ENCODE measurements around the gene CWC27.
"Not testable (repeated sequence)": the region's sequence is repeated elsewhere in the genome, so short reads cannot be mapped to it uniquely, and the experiment has no call there.

The CWC27 gene

GRCh38 chr5:64790210-64790609 lies 21.5 kb downstream of the CWC27 start:
- no peak for DNase-seq

GRCh38 chr5:64792469-64792868 lies 23.7 kb downstream of the CWC27 start:
- DNase-seq, result no peak

- no peak for DNase-seq
Measured at GRCh38 chr5:64794053-64794770, 25.5 kb downstream of the CWC27 start.

GRCh38 chr5:64796301-64796700 lies 27.6 kb downstream of the CWC27 start:
- no peak for DNase-seq

- DNase-seq, result no peak
Measured at GRCh38 chr5:64800926-64801325, 32.2 kb downstream of the CWC27 start.

GRCh38 chr5:64806537-64806936 lies 37.8 kb downstream of the CWC27 start:
- DNase-seq, result no peak

DNA sequence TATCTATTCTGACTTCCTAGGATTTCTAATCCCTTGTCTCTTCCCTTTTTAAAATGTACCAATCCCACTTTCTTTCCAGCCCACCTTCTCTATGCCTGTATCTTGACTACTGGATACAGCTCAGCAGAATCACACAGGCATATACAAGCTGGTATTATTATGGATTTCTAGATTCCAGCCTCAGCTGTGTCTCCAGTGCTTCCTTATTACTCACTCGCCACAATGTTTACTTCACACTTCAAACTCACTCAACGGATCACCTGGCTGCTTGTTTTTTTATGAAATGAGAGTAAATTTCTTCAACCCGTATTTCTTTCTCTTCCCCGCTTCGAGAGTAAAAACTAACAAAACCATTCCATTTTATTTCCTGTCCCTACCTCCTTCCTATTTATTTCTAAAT lies 38.8 kb downstream of the CWC27 start:
- no peak for DNase-seq

DNA sequence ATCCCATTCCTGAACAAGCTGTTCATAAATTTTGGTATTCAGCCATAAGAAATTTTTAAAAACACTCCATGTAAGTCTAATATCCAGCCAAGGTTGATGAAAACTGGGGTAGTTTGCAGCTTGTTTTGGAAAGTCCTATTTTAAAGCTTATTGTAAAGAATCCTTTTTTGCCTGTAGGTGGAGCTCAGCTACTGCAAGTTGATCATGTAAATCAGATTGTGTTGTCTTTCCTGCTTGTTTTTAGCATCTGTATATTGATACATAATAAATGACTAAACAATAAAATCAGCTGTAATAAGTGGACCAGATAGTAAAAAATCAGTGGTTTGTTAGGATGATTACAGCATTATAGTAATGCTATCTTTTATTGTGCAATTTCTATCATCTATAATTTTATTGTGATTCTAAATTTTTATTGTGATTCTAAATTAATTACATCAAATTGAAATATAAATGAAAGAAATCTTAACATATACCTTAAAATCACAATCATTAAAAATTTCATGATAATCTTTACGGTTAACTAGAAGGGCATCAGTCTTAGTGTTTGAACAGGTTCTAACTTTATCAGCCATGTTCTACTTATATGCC lies 42.4 kb downstream of the CWC27 start:
- DNase-seq, result no peak

- no peak for DNase-seq
Measured at GRCh38 chr5:64814073-64814472, 45.3 kb downstream of the CWC27 start.

- no peak for DNase-seq
Measured at GRCh38 chr5:64818245-64818644, 49.5 kb downstream of the CWC27 start.

- DNase-seq, result not testable (repeated sequence)
Measured at GRCh38 chr5:64819345-64819744, 50.6 kb downstream of the CWC27 start.

GRCh38 chr5:64822320-64822719 lies 53.6 kb downstream of the CWC27 start:
- no peak for DNase-seq

DNA sequence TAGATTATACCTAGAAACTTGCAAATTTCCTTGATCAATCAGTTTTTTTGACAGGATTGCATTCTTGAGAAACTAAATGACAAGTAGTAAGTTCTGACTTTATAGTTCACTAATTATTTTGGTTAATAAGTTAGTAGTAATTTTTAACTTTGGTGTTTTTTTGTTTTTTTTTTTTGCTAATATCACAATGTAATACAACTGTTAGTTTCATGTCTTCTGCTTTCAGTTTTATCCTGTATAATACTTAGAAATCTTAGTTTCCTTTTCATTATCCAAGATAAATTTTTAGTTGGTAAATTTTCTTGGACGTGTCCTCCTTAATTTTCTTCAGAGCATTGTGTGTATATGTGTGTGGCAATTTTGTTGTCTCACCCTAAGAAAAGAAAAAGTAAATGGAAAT lies 57.8 kb downstream of the CWC27 start:
- no peak for DNase-seq

GRCh38 chr5:64827703-64828102 lies 59.0 kb downstream of the CWC27 start:
- no peak for DNase-seq

DNA sequence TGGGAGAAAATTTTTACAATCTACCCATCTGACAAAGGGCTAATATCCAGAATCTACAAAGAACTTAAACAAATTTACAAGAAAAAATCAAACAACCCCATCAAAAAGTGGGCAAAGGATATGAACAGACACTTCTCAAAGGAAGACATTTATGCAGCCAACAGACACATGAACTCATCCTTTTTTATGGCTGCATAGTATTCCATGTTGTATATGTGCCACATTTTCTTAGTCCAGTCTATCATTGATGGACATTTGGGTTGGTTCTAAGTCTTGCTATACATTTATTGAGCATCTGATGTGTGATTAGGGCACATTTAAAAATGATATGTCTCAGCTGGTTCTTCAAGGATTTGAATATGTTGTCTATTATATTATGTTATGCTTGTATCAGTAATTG lies 61.9 kb downstream of the CWC27 start:
- DNase-seq, result not testable (repeated sequence)

- DNase-seq, result no peak
Measured at GRCh38 chr5:64831996-64832395, 63.3 kb downstream of the CWC27 start.

GRCh38 chr5:64834037-64834436 lies 65.3 kb downstream of the CWC27 start:
- DNase-seq, result no peak

DNA sequence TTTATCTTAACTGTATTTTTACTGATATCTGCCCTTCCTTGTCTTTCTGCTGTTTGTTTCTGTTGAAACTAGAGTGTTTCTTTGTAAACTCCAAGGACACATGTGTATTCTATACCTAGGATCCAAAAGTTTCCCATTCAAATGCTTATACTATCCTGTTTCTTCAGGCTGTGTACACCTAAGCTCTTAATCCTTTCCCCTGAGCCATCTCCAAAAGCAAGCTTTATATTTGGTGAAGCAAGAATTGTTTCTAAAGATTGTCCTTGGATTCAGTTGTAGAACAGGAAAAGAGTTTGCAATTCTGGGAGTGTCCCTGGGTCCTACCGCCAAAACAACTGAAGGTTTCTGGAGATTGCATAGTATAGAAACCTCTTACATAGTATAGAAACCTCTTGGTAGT lies 65.9 kb downstream of the CWC27 start:
- no peak for DNase-seq

DNA sequence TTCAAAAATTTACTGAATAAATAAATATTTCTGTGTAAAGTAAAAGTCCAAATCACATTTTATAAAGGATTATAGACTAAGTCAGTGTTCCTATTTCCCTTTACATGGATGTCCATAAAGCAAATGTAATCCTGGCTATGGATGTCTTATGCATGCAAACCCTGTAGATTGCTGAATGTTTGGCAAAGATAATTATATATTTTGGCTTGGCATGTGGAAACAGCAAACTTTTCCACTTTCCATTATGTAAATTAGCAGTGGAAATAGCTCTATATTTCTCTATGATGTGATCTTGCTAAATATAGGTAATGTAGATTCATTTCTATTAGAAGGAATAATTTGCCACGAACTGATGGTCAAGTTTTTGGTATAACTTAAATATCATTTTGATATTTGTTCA lies 66.5 kb downstream of the CWC27 start:
- no peak for DNase-seq

DNA sequence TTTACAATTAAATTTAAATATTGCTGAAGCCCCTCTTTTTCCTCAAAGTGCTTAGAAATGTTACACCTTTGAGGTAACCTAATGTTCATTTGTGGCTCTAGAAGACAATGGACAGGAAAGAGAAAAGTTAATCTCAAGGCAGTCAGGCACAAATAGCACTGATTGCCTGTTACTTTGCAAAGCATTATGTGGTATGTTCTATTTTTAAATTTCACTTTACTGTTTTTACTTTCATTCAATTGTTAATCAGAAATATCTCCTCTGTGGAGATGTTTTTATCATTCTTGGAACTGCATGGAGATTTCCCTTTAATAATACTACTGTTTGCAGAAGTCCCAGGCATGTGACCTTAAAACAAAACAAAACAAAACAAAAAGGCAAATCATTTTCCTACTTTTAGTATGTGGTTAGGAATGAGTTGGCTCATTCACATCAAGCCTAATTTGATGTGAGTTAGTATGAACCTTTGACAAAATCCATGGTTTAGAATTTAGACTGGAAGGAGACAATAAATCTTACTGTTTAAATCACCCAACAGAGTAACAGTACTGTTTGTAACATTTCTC lies 67.5 kb downstream of the CWC27 start:
- no peak for DNase-seq

DNA sequence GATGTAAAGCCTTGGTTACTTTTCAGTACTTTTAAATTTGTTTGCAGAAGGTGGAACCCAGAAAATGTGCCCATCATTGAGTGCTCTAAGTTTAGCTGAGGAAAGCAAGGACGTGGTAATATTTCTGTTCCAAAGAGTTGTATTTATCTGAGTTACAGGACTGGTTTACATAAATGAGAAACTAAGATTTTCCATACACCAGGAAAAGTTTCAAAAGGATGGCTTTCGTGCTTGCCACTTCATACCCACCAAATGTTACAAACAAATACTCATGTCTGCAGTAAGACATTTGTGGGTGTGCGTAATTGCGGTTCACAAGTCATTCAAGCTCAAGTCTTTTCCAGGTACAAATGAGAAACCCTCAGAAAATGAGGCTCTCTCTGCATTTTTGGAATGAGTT lies 68.1 kb downstream of the CWC27 start:
- no peak for DNase-seq

GRCh38 chr5:64838376-64838775 lies 69.6 kb downstream of the CWC27 start:
- no peak for DNase-seq

DNA sequence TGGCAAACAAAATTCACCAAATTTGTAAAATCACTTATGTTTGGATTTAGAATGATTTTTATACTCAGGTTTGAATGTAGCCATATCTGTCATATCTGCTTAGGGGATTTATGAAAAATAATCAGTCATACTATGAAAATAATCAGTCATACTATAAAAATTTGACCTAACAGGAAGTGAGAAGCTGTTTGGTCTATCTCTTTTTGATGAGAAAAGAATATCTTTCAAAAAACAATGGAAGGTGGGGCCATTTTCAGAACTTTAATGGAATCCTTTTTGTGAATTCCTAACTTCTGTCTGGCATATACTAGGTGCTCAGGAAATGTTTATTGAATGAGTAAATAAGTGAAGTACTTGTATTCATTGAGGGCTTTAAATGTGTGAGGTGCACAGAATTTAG lies 70.1 kb downstream of the CWC27 start:
- no peak for DNase-seq

DNA sequence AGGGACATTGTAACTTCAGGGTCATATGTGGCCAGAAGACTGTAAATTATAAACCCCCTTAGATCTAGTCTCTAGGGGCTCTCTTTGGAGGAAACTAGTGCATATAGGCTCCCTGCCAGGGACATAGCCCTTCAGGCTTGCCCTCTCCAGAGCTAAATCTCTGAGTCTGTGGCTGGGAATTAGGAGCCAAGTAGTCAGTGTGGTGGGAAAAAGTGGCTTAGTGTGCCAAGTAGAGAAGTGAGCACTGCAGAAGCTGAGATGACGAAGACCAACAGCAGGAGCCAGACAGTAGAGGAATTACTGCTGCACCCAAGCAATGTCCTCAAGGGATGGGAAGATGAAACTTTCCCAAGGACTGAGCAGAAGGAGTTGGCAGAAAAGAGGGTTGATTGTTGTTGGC lies 71.2 kb downstream of the CWC27 start:
- no peak for DNase-seq

GRCh38 chr5:64840958-64841357 lies 72.2 kb downstream of the CWC27 start:
- DNase-seq, result no peak
